NCI-H2196 (cell line): ENCODE data around the gene RNF43.
A peak's percentile ranks its signal among the peaks of the same experiment; 100 is the strongest.
"Not testable (repeated sequence)": the region's sequence is repeated elsewhere in the genome, so short reads cannot be mapped to it uniquely, and the experiment has no call there.

Experiments
- DNase-seq: peaks from one replicate; lab custom pipeline; 2025; ENCODE audit not compliant: unreplicated experiment; lab: John Stamatoyannopoulos, UW

The RNF43 gene

GRCh38 chr17:58410714-58411407 lies 6.5 kb downstream of the RNF43 start:
- DNase-seq, result no peak

GRCh38 chr17:58409432-58409831 lies 7.9 kb downstream of the RNF43 start:
- DNase-seq, result no peak

- no peak for DNase-seq
Observed at GRCh38 chr17:58403311-58403710, 14.0 kb downstream of the RNF43 start.

GRCh38 chr17:58402679-58403078 lies 14.7 kb downstream of the RNF43 start:
- DNase-seq, result no peak

GRCh38 chr17:58402047-58402446 lies 15.3 kb downstream of the RNF43 start:
- no peak for DNase-seq

- peak; percentile 55 for DNase-seq
Observed at GRCh38 chr17:58401287-58401686, 16.0 kb downstream of the RNF43 start.

- DNase-seq, result no peak
Observed at GRCh38 chr17:58400826-58401225, 16.5 kb downstream of the RNF43 start.

GRCh38 chr17:58399974-58400373 lies 17.4 kb downstream of the RNF43 start:
- no peak for DNase-seq

- DNase-seq, result no peak
Observed at GRCh38 chr17:58398574-58399266, 18.6 kb downstream of the RNF43 start.

- not testable (repeated sequence) for DNase-seq
Observed at GRCh38 chr17:58397421-58397820, 19.9 kb downstream of the RNF43 start.

- no peak for DNase-seq
Observed at GRCh38 chr17:58396173-58396572, 21.2 kb downstream of the RNF43 start.

GRCh38 chr17:58394534-58395223 lies 22.7 kb downstream of the RNF43 start:
- no peak for DNase-seq

GRCh38 chr17:58391302-58391984 lies 25.9 kb downstream of the RNF43 start:
- peak; percentile 94 for DNase-seq

- no peak for DNase-seq
Observed at GRCh38 chr17:58390884-58391283, 26.4 kb downstream of the RNF43 start.

GRCh38 chr17:58388302-58389190 lies 28.8 kb downstream of the RNF43 start:
- DNase-seq, result no peak

GRCh38 chr17:58387834-58388233 lies 29.5 kb downstream of the RNF43 start:
- DNase-seq, result no peak

- DNase-seq, result no peak
Observed at GRCh38 chr17:58386708-58387107, 30.6 kb downstream of the RNF43 start.

GRCh38 chr17:58385359-58385899 lies 31.9 kb downstream of the RNF43 start:
- no peak for DNase-seq

- no peak for DNase-seq
Observed at GRCh38 chr17:58384897-58385296, 32.4 kb downstream of the RNF43 start.

- no peak for DNase-seq
Observed at GRCh38 chr17:58383892-58384462, 33.4 kb downstream of the RNF43 start.
